GM19438 (cell line): ENCODE data around the gene DOLK.
A peak's percentile ranks its signal among the peaks of the same experiment; 100 is the strongest.

ENCODE experiments used
- ATAC-seq: cut with Tn5 transposase; IDR thresholded peaks from one replicate; pipeline ENCODE4 v1.9.1; 2021; ENCODE audit warnings: low read depth; ENCODE audit not compliant: unreplicated experiment

DOLK gene

GRCh38 chr9:128910906-128911305, 36.5 kb downstream of the DOLK start:
- ATAC-seq = no peak

GRCh38 chr9:128909859-128910258, 37.5 kb downstream of the DOLK start:
- ATAC-seq = no peak

- no peak for ATAC-seq
Measured at GRCh38 chr9:128908372-128908771, 39.0 kb downstream of the DOLK start.

- no peak for ATAC-seq
Measured at GRCh38 chr9:128906741-128907140, 40.7 kb downstream of the DOLK start.

- ATAC-seq = no peak
Measured at GRCh38 chr9:128905964-128906363, 41.4 kb downstream of the DOLK start.

GRCh38 chr9:128903871-128904620, 43.4 kb downstream of the DOLK start:
- no peak for ATAC-seq

- ATAC-seq = no peak
Measured at GRCh38 chr9:128903079-128903461, 44.3 kb downstream of the DOLK start.

GRCh38 chr9:128902351-128903078, 44.9 kb downstream of the DOLK start:
- ATAC-seq = peak; percentile 82

- ATAC-seq = peak; percentile 26
Measured at GRCh38 chr9:128901822-128902221, 45.6 kb downstream of the DOLK start.

GRCh38 chr9:128901379-128901778, 46.0 kb downstream of the DOLK start:
- ATAC-seq = no peak

GRCh38 chr9:128899566-128900322, 47.7 kb downstream of the DOLK start:
- ATAC-seq = no peak

- no peak for ATAC-seq
Measured at GRCh38 chr9:128898845-128899565, 48.4 kb downstream of the DOLK start.

GRCh38 chr9:128898382-128898781, 49.0 kb downstream of the DOLK start:
- no peak for ATAC-seq

- no peak for ATAC-seq
Measured at GRCh38 chr9:128895556-128895955, 51.8 kb downstream of the DOLK start.
